Endothelial cell of umbilical vein (primary cell): ENCODE measurements around the gene ZBTB48. TPM values are rescaled to one million over a fixed set of nuclear protein-coding genes. Genes with fewer than 3 reads are reported as not detected.
A peak's percentile ranks its signal among the peaks of the same experiment; 100 is the strongest.

ENCODE experiments used
- BruUV-seq: library from RNA; stranded (reverse); fragments of 400-500 nt; replicated peaks from 2 replicates; lab custom pipeline; 2021; lab: Mats Ljungman, UMichigan
- CTCF ChIA-PET: fragments of 300-600, 350-600 bp; sonication (Branson Sonifier 250); formaldehyde crosslinking; loops from one replicate; lab custom pipeline; 2021; ENCODE audit warnings: antibody characterized with exemption, inconsistent platforms; lab: Charles Lee
- POLR2A ChIA-PET: fragments of 300-600, 350-600 bp; sonication (Branson Sonifier 250); formaldehyde crosslinking; loops from one replicate; lab custom pipeline; 2021; ENCODE audit warnings: antibody characterized with exemption, inconsistent platforms; lab: Charles Lee
- DNase-seq: peaks from one replicate; pipeline ENCODE4 v3.0.0-alpha.2; 2011; ENCODE audit warnings: low read depth, low spot score
- FAIRE-seq: peaks from 2 replicates; lab custom pipeline; 2011; peaks lifted over from hg19 to GRCh38; lab: Jason Lieb, UNC
- H2AFZ ChIP-seq: 2 replicates; pipeline ENCODE4 v1.6.0; 2012; ENCODE audit warnings: low read depth, low read length, control low read depth, inconsistent platforms
- H3K27ac ChIP-seq: 2 replicates; pipeline ENCODE4 v1.5.1; 2011; ENCODE audit warnings: low read depth, mild to moderate bottlenecking, control low read depth, low read length, moderate library complexity; ENCODE audit not compliant: insufficient read depth
- H3K27me3 ChIP-seq, 2 experiments: 2 replicates each; pipeline versions ENCODE4 v1.6.0 to v1.6.1; 2011; ENCODE audit warnings: low read length in 2 of 2, mixed read lengths in 1 of 2; ENCODE audit not compliant: control insufficient read depth in 2 of 2, insufficient read depth in 2 of 2
- H3K36me3 ChIP-seq, 2 experiments: 2 replicates in 1 of 2; 3 replicates in 1 of 2; pipeline ENCODE4 v1.5.1; 2011; ENCODE audit warnings: low read length in 2 of 2, mild to moderate bottlenecking in 1 of 2, moderate library complexity in 1 of 2; ENCODE audit not compliant: control insufficient read depth in 2 of 2, insufficient read depth in 2 of 2; ENCODE audit errors: extremely low read depth in 1 of 2
- H3K4me1 ChIP-seq: 3 replicates; pipeline ENCODE4 v1.5.1; 2011; ENCODE audit warnings: mild to moderate bottlenecking, low read length; ENCODE audit not compliant: control insufficient read depth, insufficient read depth; ENCODE audit errors: extremely low read depth
- H3K4me2 ChIP-seq: 2 replicates; pipeline ENCODE4 v1.6.1; 2011; ENCODE audit warnings: low read length, control low read depth, mixed read lengths; ENCODE audit not compliant: insufficient read depth
- H3K4me3 ChIP-seq, 3 experiments: fragments of 200-600 bp in 1 of 3; sonication (generic), shearing (Covaris generic) in 1 of 3; replicated peaks in 1 of 3; 2 replicates each; pipeline ENCODE4 v1.5.1; 2011 to 2016; ENCODE audit warnings: control low read depth in 3 of 3, low read length in 3 of 3, mild to moderate bottlenecking in 2 of 3, inconsistent platforms in 1 of 3, low read depth in 1 of 3, moderate library complexity in 1 of 3; ENCODE audit not compliant: insufficient read depth in 1 of 3
- H3K79me2 ChIP-seq: 2 replicates; pipeline ENCODE4 v1.6.0; 2012; ENCODE audit warnings: low read length, inconsistent platforms; ENCODE audit not compliant: control insufficient read depth, insufficient read depth
- H3K9ac ChIP-seq: replicated peaks from 2 replicates; pipeline ENCODE3; 2011; ENCODE audit warnings: low read length, control low read depth; ENCODE audit not compliant: insufficient read depth; ENCODE audit errors: extremely low read depth
- H3K9me1 ChIP-seq: replicated peaks from 3 replicates; pipeline ENCODE4 v1.6.0; 2011; ENCODE audit warnings: mild to moderate bottlenecking, low read length; ENCODE audit not compliant: control insufficient read depth, insufficient read depth; ENCODE audit errors: extremely low read depth
- H3K9me3 ChIP-seq: replicated peaks from 2 replicates; pipeline ENCODE4 v1.5.1; 2012; ENCODE audit warnings: low read length, inconsistent platforms; ENCODE audit not compliant: control insufficient read depth, insufficient read depth
- H4K20me1 ChIP-seq: replicated peaks from 2 replicates; pipeline ENCODE3; 2011; ENCODE audit warnings: mild to moderate bottlenecking, low read length; ENCODE audit not compliant: control insufficient read depth, insufficient read depth; ENCODE audit errors: extremely low read depth
- FOS ChIP-seq: IDR thresholded peaks from 2 replicates; pipeline ENCODE4 v1.6.1; 2011; ENCODE audit warnings: mild to moderate bottlenecking, low read length, moderate library complexity, borderline replicate concordance; ENCODE audit not compliant: insufficient read depth
- GATA2 ChIP-seq: IDR thresholded peaks from 2 replicates; pipeline ENCODE4 v1.7.0; 2011; ENCODE audit warnings: low read depth, mild to moderate bottlenecking, moderate library complexity, mixed read lengths, low read length; ENCODE audit not compliant: insufficient read length, insufficient read depth
- JUN ChIP-seq: IDR thresholded peaks from 2 replicates; pipeline ENCODE4 v1.6.1; 2011; ENCODE audit warnings: borderline replicate concordance, low read depth; ENCODE audit not compliant: insufficient read length, insufficient read depth
- MYC ChIP-seq: IDR thresholded peaks from one replicate; pipeline ENCODE4 v1.6.1; 2011; ENCODE audit warnings: mild to moderate bottlenecking, low read depth, low read length
- POLR2A ChIP-seq: IDR thresholded peaks from 2 replicates; pipeline ENCODE4 v1.6.1; 2012; ENCODE audit warnings: low read depth, mild to moderate bottlenecking, control low read depth, low read length
- dilution Hi-C: fragments of 300-500 bp; cut with MboI; formaldehyde crosslinking; loops from one replicate; pipeline ENCODE4 v1.15.0; 2019; ENCODE audit warnings: low sequenced_read_pairs; ENCODE audit not compliant: extremely low pct_ligation_motif_present
- intact Hi-C: fragments of 100-400 bp; cut with micrococcal nuclease; formaldehyde crosslinking; loops from one replicate; pipeline ENCODE4 v1.10.0; 2022
- polyA plus RNA-seq, 4 experiments: library from polyadenylated mRNA; depleted of rRNA in 3 of 4; stranded (reverse) in 3 of 4; unstranded in 1 of 4; fragments of >200 nt; gene quantifications; 2 replicates each; pipeline versions ENCODE4 v1.2.1 to v1.2.3, GENCODE V29; 2011 to 2012; ENCODE audit warnings: missing spikeins in 1 of 4
- total RNA-seq: library from RNA; stranded (reverse); gene quantifications from 2 replicates; pipeline ENCODE4 v1.2.3, GENCODE V29; 2021
- TF ChIP-seq, protein P1 (sequence below), 2 donors: IDR thresholded peaks; 1 replicate in 1 of 2; 2 replicates in 1 of 2; pipeline ENCODE4 v1.5.1; 2011; ENCODE audit warnings: low read length in 2 of 2, mild to moderate bottlenecking in 2 of 2, moderate library complexity in 2 of 2, control low read depth in 1 of 2, inconsistent platforms in 1 of 2, low read depth in 1 of 2; ENCODE audit not compliant: insufficient read depth in 1 of 2; ENCODE audit errors: extremely low read depth in 1 of 2
- TF ChIP-seq, protein P2 (sequence below): IDR thresholded peaks from 2 replicates; pipeline ENCODE4 v1.6.1; 2011; ENCODE audit not compliant: insufficient read depth, insufficient read length

Gene ZBTB48
- total and polyA plus RNA-seq, 2 donors (not counting 3 experiments of a cell fraction or from before 2014, with no cell fraction given), result 20.9 to 25.1 TPM

DNA sequence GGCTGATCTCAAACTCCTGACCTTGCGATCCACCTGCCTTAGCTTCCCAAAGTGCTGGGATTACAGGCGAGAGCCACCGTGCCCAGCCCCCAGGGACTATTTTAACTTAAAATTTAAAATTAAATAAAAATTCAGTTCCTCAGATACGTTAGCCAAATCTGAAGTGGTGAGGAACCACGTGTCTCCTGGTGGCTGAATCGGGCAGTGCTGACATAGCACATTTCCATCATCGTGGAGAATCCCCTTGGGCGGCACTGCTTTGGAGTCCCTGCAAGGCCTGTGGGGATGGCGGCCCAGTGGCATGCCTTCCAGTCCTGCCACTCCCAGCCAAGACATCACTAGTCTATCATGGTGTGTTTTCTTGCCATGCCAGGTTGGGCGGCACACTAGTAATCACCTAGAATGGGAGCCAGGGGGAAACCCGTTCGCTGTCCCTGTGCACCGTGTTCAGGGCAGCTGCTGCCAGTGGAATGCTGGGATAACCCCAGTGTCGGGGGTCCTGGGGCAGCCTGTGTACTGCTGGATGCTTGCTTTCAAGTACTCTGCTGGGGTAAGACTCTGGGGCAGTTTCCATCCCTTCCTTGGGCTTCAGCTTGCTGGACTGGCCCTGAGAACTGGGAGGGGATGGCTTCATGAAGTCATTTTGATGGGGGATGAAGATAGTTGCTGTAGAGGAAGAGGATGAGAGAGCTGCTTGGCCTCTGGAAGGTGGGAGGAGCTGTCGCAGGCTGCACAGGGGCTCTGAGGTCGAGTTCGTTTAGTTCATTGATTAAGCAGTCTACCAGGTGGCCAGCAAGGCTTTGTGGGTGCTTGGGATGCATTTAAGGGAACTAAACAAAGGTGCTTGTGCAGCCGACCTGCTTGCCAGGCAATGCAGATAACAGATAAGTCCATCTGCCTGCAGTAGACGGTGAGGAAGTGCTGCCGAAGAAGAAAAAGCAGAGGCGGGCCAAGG, 4.6 kb downstream of the ZBTB48 start:
- no peak for FAIRE-seq
- intact Hi-C loops (no loop called here), dilution Hi-C loops (no loop called here)
- BruUV-seq, result no TSS peak
- H3K36me3 ChIP-seq, result peaks cover 0 to 12% of the 10 kb centered on the region in 2 experiments
- H3K79me2 ChIP-seq, result peaks cover 11% of the 10 kb centered on the region
- no peak for DNase-seq
- peaks cover 11% of the 10 kb centered on the region for H3K4me1 ChIP-seq
- no peak overlapping the region for H3K4me2 ChIP-seq
- ChIA-PET CTCF (interaction anchor here (0.8 kb wide), 1 partner anchor 62 kb away, joined by 3 read pairs; no protein-coding TSS in a partner anchor), POLR2A (no interaction called here)
- H3K9ac ChIP-seq, result no peak overlapping the region
- H3K27me3 ChIP-seq, result no peaks in the 10 kb centered on the region
- H3K27ac ChIP-seq, result no peak overlapping the region
- TF ChIP-seq GATA2 (no peak), POLR2A (no peak), MYC (no peak), JUN (no peak), FOS (no peak)
- TF ChIP-seq, protein P1, sequence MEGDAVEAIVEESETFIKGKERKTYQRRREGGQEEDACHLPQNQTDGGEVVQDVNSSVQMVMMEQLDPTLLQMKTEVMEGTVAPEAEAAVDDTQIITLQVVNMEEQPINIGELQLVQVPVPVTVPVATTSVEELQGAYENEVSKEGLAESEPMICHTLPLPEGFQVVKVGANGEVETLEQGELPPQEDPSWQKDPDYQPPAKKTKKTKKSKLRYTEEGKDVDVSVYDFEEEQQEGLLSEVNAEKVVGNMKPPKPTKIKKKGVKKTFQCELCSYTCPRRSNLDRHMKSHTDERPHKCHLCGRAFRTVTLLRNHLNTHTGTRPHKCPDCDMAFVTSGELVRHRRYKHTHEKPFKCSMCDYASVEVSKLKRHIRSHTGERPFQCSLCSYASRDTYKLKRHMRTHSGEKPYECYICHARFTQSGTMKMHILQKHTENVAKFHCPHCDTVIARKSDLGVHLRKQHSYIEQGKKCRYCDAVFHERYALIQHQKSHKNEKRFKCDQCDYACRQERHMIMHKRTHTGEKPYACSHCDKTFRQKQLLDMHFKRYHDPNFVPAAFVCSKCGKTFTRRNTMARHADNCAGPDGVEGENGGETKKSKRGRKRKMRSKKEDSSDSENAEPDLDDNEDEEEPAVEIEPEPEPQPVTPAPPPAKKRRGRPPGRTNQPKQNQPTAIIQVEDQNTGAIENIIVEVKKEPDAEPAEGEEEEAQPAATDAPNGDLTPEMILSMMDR (IDR thresholded peaks at IDR 0.05; ENCODE audit: extremely low read depth in 1 of 2, insufficient read depth in 1 of 2, low read depth in 1 of 2, low read length in 2 of 2), result peak in 1 of 2 donors; percentile 6
- TF ChIP-seq, protein P2, sequence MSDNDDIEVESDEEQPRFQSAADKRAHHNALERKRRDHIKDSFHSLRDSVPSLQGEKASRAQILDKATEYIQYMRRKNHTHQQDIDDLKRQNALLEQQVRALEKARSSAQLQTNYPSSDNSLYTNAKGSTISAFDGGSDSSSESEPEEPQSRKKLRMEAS, result no peak
- no peaks in the 10 kb centered on the region for H3K9me3 ChIP-seq
- H3K4me3 ChIP-seq, result no peak overlapping the region
- no peaks in the 10 kb centered on the region for H4K20me1 ChIP-seq
- no peaks in the 10 kb centered on the region for H3K9me1 ChIP-seq
- H2AFZ ChIP-seq, result no peak overlapping the region
